K562 (cell line): ENCODE measurements around the gene NEK1. TPM values are rescaled to one million over a fixed set of nuclear protein-coding genes. Genes with fewer than 3 reads are reported as not detected.

Experiments used
- BACH1 ChIP-seq: fragments of 200-800 bp; sonication (Bioruptor generic); IDR thresholded peaks from 2 replicates; pipeline ENCODE4 v1.6.1; 2016; ENCODE audit warnings: missing genetic modification characterization, missing compliant biosample characterization
- CEBPZ ChIP-seq: fragments of 150-350 bp; IDR thresholded peaks from 2 replicates; pipeline ENCODE4 v1.6.1; 2014; ENCODE audit warnings: low read depth, mild to moderate bottlenecking, low read length, borderline replicate concordance
- DACH1 ChIP-seq: fragments of 450-650 bp; IDR thresholded peaks from 2 replicates; pipeline ENCODE4 v1.6.1; 2018; ENCODE audit not compliant: partially characterized antibody
- FOXJ3 ChIP-seq: sonication (generic); formaldehyde crosslinking; IDR thresholded peaks from 2 replicates; pipeline ENCODE4 v1.4.0; 2020; ENCODE audit warnings: mild to moderate bottlenecking, missing genetic modification reagents
- ILF3 ChIP-seq: fragments of 450-650 bp; IDR thresholded peaks from 2 replicates; pipeline ENCODE4 v1.6.1; 2018; ENCODE audit warnings: antibody characterized with exemption, mild to moderate bottlenecking, moderate library complexity, borderline replicate concordance
- IRF1 ChIP-seq: sonication (generic); formaldehyde crosslinking; IDR thresholded peaks from 2 replicates; pipeline ENCODE4 v1.8.0; 2022; ENCODE audit warnings: missing genetic modification reagents, mild to moderate bottlenecking, borderline replicate concordance
- KDM5B ChIP-seq: fragments of 200-600 bp; sonication (generic); IDR thresholded peaks from 2 replicates; pipeline ENCODE4 v1.6.1; 2012; ENCODE audit warnings: low read depth, mild to moderate bottlenecking, moderate library complexity, low read length, control low read depth, inconsistent platforms; ENCODE audit not compliant: insufficient replicate concordance
- MECOM ChIP-seq: fragments of 250-450 bp; sonication (Bioruptor Pico); IDR thresholded peaks from 2 replicates; pipeline ENCODE4 v1.8.0; 2022; ENCODE audit warnings: inconsistent platforms
- NBN ChIP-seq: fragments of 450-650 bp; IDR thresholded peaks from 2 replicates; pipeline ENCODE4 v1.6.1; 2016; ENCODE audit warnings: low read depth, mild to moderate bottlenecking
- NR1H2 ChIP-seq: sonication (generic); formaldehyde crosslinking; IDR thresholded peaks from 2 replicates; pipeline ENCODE4 v1.4.0; 2020; ENCODE audit warnings: mild to moderate bottlenecking, missing genetic modification reagents
- RCOR1 ChIP-seq, 2 experiments: IDR thresholded peaks; 2 replicates each; pipeline ENCODE4 v1.6.1; 2012; ENCODE audit warnings: low read depth in 2 of 2, low read length in 2 of 2, borderline replicate concordance in 1 of 2, improper control_type of control experiment in 1 of 2
- RNF2 ChIP-seq: sonication (generic); IDR thresholded peaks from 2 replicates; pipeline ENCODE4 v1.6.1; 2016
- SIN3A ChIP-seq, 2 experiments: fragments of 150-350 bp in 1 of 2; IDR thresholded peaks; 2 replicates each; pipeline ENCODE4 v1.6.1; 2011 to 2016; ENCODE audit warnings: borderline replicate concordance in 2 of 2, low read depth in 2 of 2, low read length in 2 of 2, mild to moderate bottlenecking in 2 of 2, moderate library complexity in 2 of 2; ENCODE audit not compliant: control insufficient read depth in 1 of 2
- SMARCC2 ChIP-seq: fragments of 450-650 bp; IDR thresholded peaks from 2 replicates; pipeline ENCODE4 v1.6.1; 2017; ENCODE audit warnings: antibody characterized with exemption, moderate library complexity, mild to moderate bottlenecking, low read depth
- TFE3 ChIP-seq: fragments of 450-650 bp; formaldehyde crosslinking; IDR thresholded peaks from 2 replicates; pipeline ENCODE4 v1.4.0; 2020; ENCODE audit warnings: mild to moderate bottlenecking, mixed read lengths
- U2AF1 ChIP-seq: fragments of 200-400 bp; formaldehyde crosslinking; optimal IDR thresholded peaks from 2 replicates; pipeline ENCODE3; 2017; ENCODE audit warnings: mild to moderate bottlenecking, low read depth, low read length, moderate library complexity
- ZBTB26 ChIP-seq: fragments of 450-650 bp; formaldehyde crosslinking; IDR thresholded peaks from 2 replicates; pipeline ENCODE4 v1.4.0; 2022; ENCODE audit warnings: missing genetic modification characterization
- ZNF121 ChIP-seq: sonication (generic); formaldehyde crosslinking; conservative IDR thresholded peaks from 2 replicates; pipeline ENCODE4 v1.8.0; 2022; ENCODE audit warnings: missing genetic modification reagents
- ZNF239 ChIP-seq: fragments of 250-450 bp; sonication (Bioruptor Pico); IDR thresholded peaks from 2 replicates; pipeline ENCODE4 v1.4.0; 2020; ENCODE audit warnings: mild to moderate bottlenecking
- ZNF717 ChIP-seq: fragments of 250-450 bp; sonication (Bioruptor Pico); IDR thresholded peaks from 2 replicates; pipeline ENCODE4 v1.5.0; 2021
- ZNF76 ChIP-seq: fragments of 250-450 bp; sonication (Bioruptor Pico); IDR thresholded peaks from 2 replicates; pipeline ENCODE4 v1.4.0; 2020; ENCODE audit warnings: mild to moderate bottlenecking, moderate library complexity, borderline replicate concordance
- polyA plus RNA-seq, 8 experiments: library from polyadenylated mRNA; depleted of rRNA in 4 of 8; stranded (reverse) in 5 of 8; unstranded in 3 of 8; fragments of >200 nt; fragmentation: Nextera tagmentation in 2 of 8; fragmentation: Illumina TruSeq in 1 of 8; extraction: Ambion mirVana in 2 of 8; extraction: Trizol in 1 of 8; gene quantifications; 2 replicates each; pipeline versions ENCODE4 v1.2.1 to v1.2.3, GENCODE V29; 2011 to 2014; ENCODE audit warnings: inconsistent platforms in 1 of 8, missing spikeins in 1 of 8
- total RNA-seq, 7 experiments: library from RNA; depleted of rRNA in 6 of 7; stranded (reverse); fragments of >200 nt in 6 of 7; fragmentation: Illumina TruSeq in 2 of 7; extraction: Trizol in 2 of 7; gene quantifications; 2 replicates each; pipeline versions ENCODE4 v1.2.1 to v1.2.3, GENCODE V29; 2011 to 2021; ENCODE audit warnings: low replicate concordance in 1 of 7

The NEK1 gene
- total and polyA plus RNA-seq, 9 of the 15 experiments (the other 6 are each of a cell fraction or from before 2014, with no cell fraction given), result 6.2 to 15.7 (median 10.3) TPM

GRCh38 chr4:169604131-169604900, 8.1 kb downstream of the NEK1 start (continued):
- TF ChIP-seq SIN3A (IDR thresholded peaks at IDR 0.05; ENCODE audit: borderline replicate concordance in 2 of 2, control insufficient read depth in 1 of 2, low read depth in 2 of 2, low read length in 2 of 2), result no peak
- no peak for TF ChIP-seq MECOM (CRISPR knock-in tag)
- TF ChIP-seq ZNF239 (CRISPR knock-in tag), result no peak
- no peak for TF ChIP-seq IRF1 (CRISPR knock-in tag)
- no peak for TF ChIP-seq ILF3
- TF ChIP-seq KDM5B, result no peak
- TF ChIP-seq ZNF76 (CRISPR knock-in tag), result no peak
- no peak for TF ChIP-seq NR1H2 (CRISPR knock-in tag)
- TF ChIP-seq RCOR1 (IDR thresholded peaks at IDR 0.05; ENCODE audit: borderline replicate concordance in 1 of 2, low read depth in 2 of 2, low read length in 2 of 2), result peak in 1 of 2 experiments; percentile 69; a peak in 2 of 4 replicates
- no peak for TF ChIP-seq CEBPZ
- TF ChIP-seq TFE3, result no peak
- TF ChIP-seq BACH1 (tag), result peak; percentile 87
- no peak for TF ChIP-seq RNF2
- no peak for TF ChIP-seq ZNF121
- TF ChIP-seq ZNF717, result no peak
- no peak for TF ChIP-seq ZBTB26 (CRISPR knock-in tag)
- TF ChIP-seq NBN, result no peak
- TF ChIP-seq DACH1, result no peak
- no peak for TF ChIP-seq FOXJ3 (CRISPR knock-in tag)
- peak; percentile 85 for TF ChIP-seq SMARCC2
- TF ChIP-seq U2AF1, result no peak
